SH-SY5Y (cell line): Measurements from ENCODE around the gene MEIKIN.

Experiments used
- GATA2 ChIP-seq: IDR thresholded peaks from 2 replicates; pipeline ENCODE4 v1.6.1; 2011; ENCODE audit warnings: mild to moderate bottlenecking, low read depth, low read length
- GATA3 ChIP-seq: IDR thresholded peaks from 2 replicates; pipeline ENCODE4 v1.6.1; 2011; ENCODE audit warnings: low read depth, mild to moderate bottlenecking, low read length, moderate library complexity

- no peak for TF ChIP-seq GATA2
- TF ChIP-seq GATA3: no peak
These were observed 161.6 kb downstream of the MEIKIN start for GRCh38 chr5:131783874-131784273.
